Smooth muscle cell (in vitro differentiated cells): Measurements from ENCODE around the gene SSH3. TPM values are rescaled to one million over a fixed set of nuclear protein-coding genes. Genes with fewer than 3 reads are reported as not detected.

Experiments used
- DNase-seq: peaks from one replicate; lab custom pipeline; 2025; ENCODE audit not compliant: unreplicated experiment; lab: John Stamatoyannopoulos, UW
- H2AFZ ChIP-seq: fragments of 200-600 bp; sonication (generic); 2 replicates; pipeline ENCODE4 v1.6.0; 2016; ENCODE audit warnings: antibody characterized with exemption, low read depth, mild to moderate bottlenecking
- H3F3A ChIP-seq: fragments of 200-600 bp; sonication (generic); 2 replicates; pipeline ENCODE4 v1.6.0; 2017; ENCODE audit warnings: antibody characterized with exemption, low read depth
- H3K27ac ChIP-seq: fragments of 200-600 bp; sonication (generic); 2 replicates; pipeline ENCODE4 v1.5.1; 2016; ENCODE audit warnings: low read depth, mild to moderate bottlenecking
- H3K27me3 ChIP-seq: fragments of 200-600 bp; sonication (generic); 2 replicates; pipeline ENCODE4 v1.6.1; 2016; ENCODE audit warnings: low read depth, mild to moderate bottlenecking
- H3K36me3 ChIP-seq: fragments of 200-600 bp; sonication (generic); 2 replicates; pipeline ENCODE4 v1.5.1; 2016; ENCODE audit warnings: low read depth
- H3K4me1 ChIP-seq: fragments of 200-600 bp; sonication (generic); 2 replicates; pipeline ENCODE4 v1.5.1; 2016; ENCODE audit warnings: low read depth
- H3K4me2 ChIP-seq: fragments of 200-600 bp; sonication (generic); 2 replicates; pipeline ENCODE4 v1.6.0; 2016; ENCODE audit warnings: mild to moderate bottlenecking
- H3K4me3 ChIP-seq: fragments of 200-600 bp; sonication (generic); 2 replicates; pipeline ENCODE4 v1.5.1; 2016; ENCODE audit warnings: mild to moderate bottlenecking
- H3K79me2 ChIP-seq: fragments of 200-600 bp; sonication (generic); 2 replicates; pipeline ENCODE4 v1.6.0; 2016; ENCODE audit warnings: low read depth, mild to moderate bottlenecking
- H3K9ac ChIP-seq: fragments of 200-600 bp; sonication (generic); 2 replicates; pipeline ENCODE4 v1.6.0; 2016; ENCODE audit warnings: low read depth
- H3K9me3 ChIP-seq: fragments of 200-600 bp; sonication (generic); replicated peaks from 2 replicates; pipeline ENCODE4 v1.5.1; 2016; ENCODE audit warnings: low read depth
- H4K20me1 ChIP-seq: fragments of 200-600 bp; sonication (generic); 2 replicates; pipeline ENCODE4 v1.6.0; 2016; ENCODE audit warnings: low read depth
- WGBS: methylation state at CpG from one replicate; pipeline ENCODE4 v1.1.7; 2016; ENCODE audit warnings: low lambda C conversion rate; 5-methylcytosine and 5-hydroxymethylcytosine counted together
- polyA plus RNA-seq: library from polyadenylated mRNA; unstranded; fragments of >200 nt; fragmentation: Nextera tagmentation; extraction: Ambion mirVana; gene quantifications from 2 replicates; pipeline ENCODE4 v1.2.1, GENCODE V29; 2016
- total RNA-seq: library from RNA; depleted of rRNA; stranded (reverse); fragments of >200 nt; gene quantifications from 2 replicates; pipeline ENCODE4 v1.2.3, GENCODE V29; 2014
- TF ChIP-seq, protein P1 (sequence below): fragments of 200-600 bp; sonication (generic); IDR thresholded peaks from 2 replicates; pipeline ENCODE4 v1.5.1; 2017; ENCODE audit warnings: borderline replicate concordance, mild to moderate bottlenecking, antibody characterized with exemption; ENCODE audit not compliant: insufficient read depth, poor library complexity, severe bottlenecking

Gene SSH3
- total and polyA plus RNA-seq, 2 experiments from 2014 or later, result 23.9 to 29.3 TPM

DNA sequence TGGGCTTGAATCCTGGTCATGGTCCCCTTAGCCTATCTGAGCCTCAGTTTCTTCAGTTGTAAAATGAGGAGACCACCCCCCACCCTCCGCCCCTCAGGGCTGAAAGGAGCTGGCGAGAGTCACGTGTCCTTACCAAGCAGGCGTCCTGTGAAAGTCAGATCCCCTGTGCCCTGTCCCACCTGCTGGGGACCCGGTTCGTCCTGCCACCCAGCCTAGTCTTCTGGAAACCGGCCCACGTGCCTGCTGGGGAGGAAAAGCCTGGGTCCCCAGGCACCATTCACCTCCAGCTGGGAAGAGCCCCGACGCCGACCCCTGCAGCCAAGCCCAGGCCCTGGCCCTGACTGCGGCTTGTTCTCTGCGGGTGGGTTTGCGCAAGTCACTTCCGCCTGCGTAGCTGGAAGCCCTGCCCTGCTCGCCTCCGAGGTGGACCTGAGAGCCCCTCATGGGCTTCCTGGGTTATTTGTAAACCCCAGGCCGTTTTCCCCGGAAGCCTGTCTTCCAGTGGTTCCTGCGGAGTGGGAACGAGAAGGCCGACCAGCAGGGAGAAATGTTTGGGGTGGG lies 679 bp upstream of the SSH3 start:
- peak overlapping the region; percentile 94 for H3K4me3 ChIP-seq
- H3K27ac ChIP-seq, result no peak overlapping the region
- TF ChIP-seq, protein P1, sequence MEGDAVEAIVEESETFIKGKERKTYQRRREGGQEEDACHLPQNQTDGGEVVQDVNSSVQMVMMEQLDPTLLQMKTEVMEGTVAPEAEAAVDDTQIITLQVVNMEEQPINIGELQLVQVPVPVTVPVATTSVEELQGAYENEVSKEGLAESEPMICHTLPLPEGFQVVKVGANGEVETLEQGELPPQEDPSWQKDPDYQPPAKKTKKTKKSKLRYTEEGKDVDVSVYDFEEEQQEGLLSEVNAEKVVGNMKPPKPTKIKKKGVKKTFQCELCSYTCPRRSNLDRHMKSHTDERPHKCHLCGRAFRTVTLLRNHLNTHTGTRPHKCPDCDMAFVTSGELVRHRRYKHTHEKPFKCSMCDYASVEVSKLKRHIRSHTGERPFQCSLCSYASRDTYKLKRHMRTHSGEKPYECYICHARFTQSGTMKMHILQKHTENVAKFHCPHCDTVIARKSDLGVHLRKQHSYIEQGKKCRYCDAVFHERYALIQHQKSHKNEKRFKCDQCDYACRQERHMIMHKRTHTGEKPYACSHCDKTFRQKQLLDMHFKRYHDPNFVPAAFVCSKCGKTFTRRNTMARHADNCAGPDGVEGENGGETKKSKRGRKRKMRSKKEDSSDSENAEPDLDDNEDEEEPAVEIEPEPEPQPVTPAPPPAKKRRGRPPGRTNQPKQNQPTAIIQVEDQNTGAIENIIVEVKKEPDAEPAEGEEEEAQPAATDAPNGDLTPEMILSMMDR, result no peak
- H3K27me3 ChIP-seq, result no peaks in the 10 kb centered on the region
- no peaks in the 10 kb centered on the region for H3K36me3 ChIP-seq
- no peak overlapping the region for H2AFZ ChIP-seq
- H3K79me2 ChIP-seq, result peaks cover 3% of the 10 kb centered on the region
- DNase-seq, result no peak
- no peaks in the 10 kb centered on the region for H3K9me3 ChIP-seq
- H3F3A ChIP-seq, result no peaks in the 10 kb centered on the region
- peaks cover 21% of the 10 kb centered on the region for H4K20me1 ChIP-seq
- H3K4me1 ChIP-seq, result peaks cover 12% of the 10 kb centered on the region
- peak overlapping the region; percentile 88 for H3K4me2 ChIP-seq
- peak overlapping the region; percentile 64 for H3K9ac ChIP-seq
- 19% methylated on average over 23 of the region's 23 CpGs for WGBS

DNA sequence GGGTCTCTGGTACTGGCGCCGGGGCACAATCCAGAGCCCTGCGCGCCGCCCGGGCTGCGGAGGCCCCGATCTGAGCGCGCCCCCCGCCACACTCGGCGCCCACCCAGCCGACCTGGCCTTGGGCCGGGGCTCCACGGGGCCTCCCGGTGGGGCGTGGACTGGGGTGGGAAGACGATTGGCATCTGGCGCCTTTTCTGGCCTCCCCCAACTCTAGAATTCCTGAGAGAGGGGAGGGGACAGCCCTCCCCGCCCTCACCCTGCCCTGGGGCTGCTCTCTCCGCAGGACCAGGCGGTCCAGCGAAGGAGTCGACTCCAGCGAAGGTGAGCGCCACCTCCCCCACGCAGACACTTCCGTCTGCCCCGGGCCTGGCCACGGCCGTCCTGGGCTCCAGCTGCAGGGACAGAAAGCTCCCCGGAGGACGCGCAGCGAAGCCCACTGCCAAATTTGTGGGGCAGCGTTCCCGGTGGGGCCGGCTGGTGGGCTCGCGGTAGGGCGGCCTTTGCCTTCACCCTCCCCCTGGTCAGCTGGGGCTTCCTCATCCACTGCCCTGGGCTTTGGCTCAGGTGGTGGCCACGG lies 593 bp downstream of the SSH3 start:
- Histone ChIP-seq H3K4me2 (peak overlapping the region; percentile 88), H3K4me1 (peaks cover 12% of the 10 kb centered on the region), H3F3A (no peaks in the 10 kb centered on the region), H4K20me1 (peaks cover 8% of the 10 kb centered on the region), H3K9ac (peak overlapping the region; percentile 64), H3K9me3 (no peaks in the 10 kb centered on the region), H2AFZ (no peak overlapping the region), H3K4me3 (peak overlapping the region; percentile 94), H3K27me3 (no peaks in the 10 kb centered on the region), H3K79me2 (no peaks in the 10 kb centered on the region), H3K27ac (no peak overlapping the region), H3K36me3 (no peaks in the 10 kb centered on the region)
- WGBS, result 4% methylated on average over 26 of the region's 43 CpGs
- no peak for DNase-seq
- TF ChIP-seq, protein P1, result no peak

DNA sequence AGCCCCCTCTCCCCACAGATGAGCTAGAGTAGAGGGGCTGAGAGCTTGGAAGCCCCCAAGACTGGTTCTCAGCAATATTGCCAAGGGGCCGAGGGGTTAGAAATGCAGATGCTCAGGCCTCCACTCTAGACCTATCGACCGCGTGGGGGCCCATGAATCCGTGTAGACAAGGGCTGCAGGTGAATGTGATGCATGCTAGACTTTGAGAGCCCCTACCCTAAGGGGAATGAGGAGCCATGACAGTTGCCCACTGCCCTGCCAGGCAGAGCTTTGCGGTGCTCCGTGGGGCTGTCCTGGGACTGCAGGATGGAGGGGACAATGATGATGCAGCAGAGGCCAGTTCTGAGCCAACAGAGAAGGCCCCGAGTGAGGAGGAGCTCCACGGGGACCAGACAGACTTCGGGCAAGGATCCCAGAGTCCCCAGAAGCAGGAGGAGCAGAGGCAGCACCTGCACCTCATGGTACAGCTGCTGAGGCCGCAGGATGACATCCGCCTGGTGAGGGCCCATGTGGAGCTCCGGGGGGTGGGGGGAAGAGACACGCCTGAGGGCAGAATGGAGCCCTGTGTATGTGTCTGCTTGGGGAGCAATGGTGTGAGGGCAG lies 1.3 kb downstream of the SSH3 start:
- Histone ChIP-seq H3F3A (no peaks in the 10 kb centered on the region), H3K9ac (no peak overlapping the region), H3K9me3 (no peaks in the 10 kb centered on the region), H3K4me1 (peaks cover 12% of the 10 kb centered on the region), H4K20me1 (peaks cover 2% of the 10 kb centered on the region), H3K27me3 (no peaks in the 10 kb centered on the region), H3K4me3 (peak overlapping the region; percentile 94), H2AFZ (no peak overlapping the region), H3K27ac (no peak overlapping the region), H3K79me2 (no peaks in the 10 kb centered on the region), H3K36me3 (no peaks in the 10 kb centered on the region), H3K4me2 (peak overlapping the region; percentile 88)
- DNase-seq, result no peak
- TF ChIP-seq, protein P1, result no peak
- WGBS, result 81% methylated on average over 14 of the region's 14 CpGs
